NCI-H446 (cell line): Measurements from ENCODE around the gene DQX1.
A peak's percentile ranks its signal among the peaks of the same experiment; 100 is the strongest.

Source experiments
- DNase-seq, 2 experiments: peaks; one replicate each; lab custom pipeline; 2025; lab: John Stamatoyannopoulos, UW

The DQX1 gene

DNA sequence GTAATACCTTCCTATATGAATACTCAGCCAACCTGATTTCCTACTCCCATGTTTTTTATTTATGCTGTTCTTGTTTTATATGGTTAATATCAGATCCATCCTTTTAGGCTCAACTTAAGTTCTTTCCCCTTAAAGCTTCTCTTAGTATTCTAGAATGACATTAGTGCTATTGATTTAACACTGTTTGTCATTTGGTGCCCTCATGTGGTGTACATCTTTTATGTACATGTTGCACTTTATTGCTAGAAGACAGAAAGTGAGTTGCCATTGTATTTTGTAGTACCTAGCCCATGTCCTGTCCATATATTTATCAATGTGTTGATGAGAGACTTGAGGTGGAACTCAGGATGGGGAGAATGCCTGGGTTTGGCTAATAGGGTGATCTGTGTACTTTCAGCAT is 6.2 kb upstream of the DQX1 start:
- DNase-seq = peak in 1 of 2 experiments; percentile 26

DNA sequence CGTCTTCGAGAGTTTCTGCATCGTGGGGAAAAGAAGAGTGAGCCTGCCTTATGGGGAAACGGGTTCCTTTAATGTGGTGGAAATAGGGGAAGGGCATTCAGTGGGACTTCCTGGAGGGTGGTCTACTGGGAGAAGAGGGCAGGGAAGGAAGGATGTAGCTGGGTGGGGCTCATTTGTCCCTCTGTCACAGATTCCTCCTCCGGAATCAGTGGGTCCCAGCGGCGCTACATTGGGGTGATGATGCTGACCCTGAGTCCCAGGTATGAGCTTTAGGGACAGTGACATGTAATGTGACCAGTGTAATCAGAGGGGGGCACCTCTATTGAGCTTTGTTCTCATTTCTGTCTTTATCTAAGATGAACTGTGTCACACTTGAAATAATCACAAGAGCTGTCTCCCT is 5.6 kb upstream of the DQX1 start:
- no peak for DNase-seq

DNA sequence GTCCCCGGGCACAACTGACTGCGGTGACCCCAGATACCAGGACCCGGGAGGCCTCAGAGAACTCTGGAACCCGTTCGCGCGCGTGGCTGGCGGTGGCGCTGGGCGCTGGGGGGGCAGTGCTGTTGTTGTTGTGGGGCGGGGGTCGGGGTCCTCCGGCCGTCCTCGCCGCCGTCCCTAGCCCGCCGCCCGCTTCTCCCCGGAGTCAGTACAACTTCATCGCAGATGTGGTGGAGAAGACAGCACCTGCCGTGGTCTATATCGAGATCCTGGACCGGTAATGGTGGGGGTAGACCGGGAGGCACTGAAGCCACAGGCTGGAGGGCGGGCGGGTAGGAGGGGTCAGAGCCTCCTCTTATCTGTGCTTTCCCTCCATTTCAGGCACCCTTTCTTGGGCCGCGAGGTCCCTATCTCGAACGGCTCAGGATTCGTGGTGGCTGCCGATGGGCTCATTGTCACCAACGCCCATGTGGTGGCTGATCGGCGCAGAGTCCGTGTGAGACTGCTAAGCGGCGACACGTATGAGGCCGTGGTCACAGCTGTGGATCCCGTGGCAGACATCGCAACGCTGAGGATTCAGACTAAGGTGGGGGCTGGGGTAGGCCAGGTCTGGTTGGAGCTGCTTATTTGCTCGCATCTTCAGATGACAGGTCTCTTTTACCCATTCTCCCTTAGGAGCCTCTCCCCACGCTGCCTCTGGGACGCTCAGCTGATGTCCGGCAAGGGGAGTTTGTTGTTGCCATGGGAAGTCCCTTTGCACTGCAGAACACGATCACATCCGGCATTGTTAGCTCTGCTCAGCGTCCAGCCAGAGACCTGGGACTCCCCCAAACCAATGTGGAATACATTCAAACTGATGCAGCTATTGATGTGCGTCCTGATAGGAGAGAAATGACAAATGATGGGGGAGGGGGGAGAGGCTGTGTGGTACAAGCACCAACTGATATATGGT is 4.5 kb upstream of the DQX1 start:
- peak in 1 of 2 experiments; percentile 29 for DNase-seq

DNA sequence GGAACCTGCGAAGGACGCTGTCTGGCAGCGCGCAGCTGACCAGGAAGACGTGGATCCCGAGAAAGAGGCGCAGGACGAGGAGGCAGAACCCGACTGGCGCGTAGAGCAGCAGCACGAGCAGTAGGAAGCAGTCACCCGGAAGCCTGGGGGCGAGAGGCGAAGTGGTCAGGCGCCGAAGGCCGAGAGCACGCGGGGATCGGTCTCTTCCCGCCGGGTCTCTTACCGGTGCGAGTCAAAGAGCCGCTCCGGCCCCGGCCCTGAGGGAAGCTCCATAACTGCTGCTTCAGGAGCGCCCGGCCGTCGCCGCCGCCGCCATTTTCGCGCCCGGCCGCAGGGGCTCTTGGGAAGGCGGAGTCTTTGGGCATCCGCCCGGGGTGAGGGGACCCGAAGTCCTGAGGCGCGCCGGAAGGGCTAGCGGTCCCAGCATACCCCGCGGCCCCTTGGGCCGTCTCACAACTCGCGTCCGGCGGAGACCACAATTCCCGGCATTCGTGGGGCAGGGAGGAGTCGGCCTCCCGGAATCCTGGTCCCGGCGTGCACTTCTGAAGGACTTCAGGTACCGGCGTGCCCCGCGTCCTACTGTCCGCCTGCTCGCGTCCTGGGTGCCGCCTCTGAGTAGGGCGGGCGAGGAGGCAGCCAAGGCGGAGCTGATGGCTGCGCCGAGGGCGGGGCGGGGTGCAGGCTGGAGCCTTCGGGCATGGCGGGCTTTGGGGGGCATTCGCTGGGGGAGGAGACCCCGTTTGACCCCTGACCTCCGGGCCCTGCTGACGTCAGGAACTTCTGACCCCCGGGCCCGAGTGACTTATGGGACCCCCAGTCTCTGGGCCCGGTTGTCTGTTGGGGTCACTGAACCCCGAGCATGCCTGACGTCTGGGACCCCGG is 3.6 kb upstream of the DQX1 start, which contains the start of the genes AUP1 and HTRA2:
TSS of gene AUP1 (minus strand) at position 350 of the 882 bp plus-strand sequence. CDS start at position 273, 77 bp downstream.
TSS of gene HTRA2 (plus strand) at position 577 of the 882 bp plus-strand sequence. CDS start at position 651, 74 bp downstream.
- DNase-seq = peak; percentile 95 to 99

DNA sequence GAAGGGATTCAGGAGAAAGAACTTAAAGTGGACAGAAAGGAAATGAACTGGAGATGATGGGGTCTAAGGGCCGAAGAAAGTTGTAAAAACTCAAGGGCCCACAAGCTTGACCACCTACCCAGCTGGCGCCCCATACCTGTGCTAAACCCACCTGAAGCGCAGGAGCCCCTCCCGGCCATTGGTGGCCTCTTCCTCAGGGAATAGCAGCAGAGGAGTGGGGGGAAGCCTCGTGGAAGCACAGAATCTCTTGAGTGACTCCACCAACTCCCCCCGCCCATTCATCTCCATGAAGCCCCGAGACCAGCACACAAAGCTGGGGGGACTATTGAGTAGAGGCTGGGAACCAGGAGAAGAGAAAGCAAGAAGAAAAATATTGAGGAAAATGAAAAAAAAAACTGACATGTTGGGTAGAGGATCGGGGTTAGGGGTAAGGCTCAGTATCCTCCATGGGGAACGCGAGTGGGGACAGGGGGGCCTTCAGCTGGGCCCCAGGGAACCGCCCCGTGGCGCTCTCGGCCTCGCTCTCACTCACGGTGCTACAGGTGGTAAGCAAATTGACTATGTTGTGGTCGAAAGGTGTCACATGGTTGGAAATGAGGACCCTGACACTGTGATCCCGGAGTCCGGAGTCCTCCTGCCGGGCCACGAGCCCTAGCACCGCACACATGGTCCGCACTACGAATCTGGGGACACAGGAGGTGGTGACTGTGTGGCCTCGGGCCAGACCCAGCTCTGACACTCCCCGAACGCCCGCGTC is 2.7 kb upstream of the DQX1 start:
- DNase-seq = no peak

DNA sequence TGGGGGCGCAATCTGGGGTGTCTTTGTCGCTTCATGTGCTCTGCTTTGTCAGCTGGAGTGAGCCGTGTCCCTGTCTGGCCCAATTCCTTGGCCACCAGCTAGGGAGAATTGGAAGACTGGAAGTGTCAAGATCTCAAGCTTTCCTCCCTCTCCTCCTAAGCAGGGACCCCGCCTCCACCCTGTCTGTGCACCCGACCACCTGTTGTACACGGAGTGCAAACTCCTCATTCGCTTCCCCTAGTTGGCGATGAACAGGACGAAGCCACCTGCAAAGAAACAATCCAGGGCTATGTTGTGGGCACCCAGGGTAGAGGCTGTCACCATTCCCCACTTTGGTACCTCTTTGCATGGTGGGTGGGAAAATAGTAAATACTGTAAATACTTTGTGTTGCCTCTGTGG is 1.7 kb upstream of the DQX1 start:
- no peak for DNase-seq

DNA sequence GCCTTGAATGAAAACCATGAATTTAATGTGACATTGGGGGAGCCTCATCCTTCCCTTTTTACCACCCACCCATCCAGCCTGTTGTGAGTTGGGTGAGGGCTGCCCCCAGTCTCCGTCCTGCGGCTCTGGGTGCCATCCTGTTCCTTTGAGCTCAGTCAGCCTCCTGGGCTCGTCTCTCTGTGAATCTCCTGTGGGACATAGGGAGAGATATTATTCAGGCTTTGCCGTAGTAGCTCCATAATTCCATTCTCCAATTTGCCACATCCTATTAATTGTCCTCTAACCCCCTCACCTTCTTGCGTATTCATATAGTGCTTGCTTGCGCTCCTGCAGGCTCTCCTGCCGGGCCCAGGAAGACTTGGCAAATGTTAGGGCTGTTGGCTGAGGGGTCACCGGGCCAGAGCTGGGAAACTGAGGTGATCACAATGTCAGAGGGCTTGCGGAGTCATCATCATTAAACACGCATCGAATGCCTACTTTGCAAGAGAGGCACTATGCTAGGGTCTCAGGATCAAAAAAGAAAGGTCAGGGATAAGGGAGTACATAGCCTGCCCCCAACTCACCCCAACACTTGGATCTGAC is 709 bp upstream of the DQX1 start:
- no peak for DNase-seq

DNA sequence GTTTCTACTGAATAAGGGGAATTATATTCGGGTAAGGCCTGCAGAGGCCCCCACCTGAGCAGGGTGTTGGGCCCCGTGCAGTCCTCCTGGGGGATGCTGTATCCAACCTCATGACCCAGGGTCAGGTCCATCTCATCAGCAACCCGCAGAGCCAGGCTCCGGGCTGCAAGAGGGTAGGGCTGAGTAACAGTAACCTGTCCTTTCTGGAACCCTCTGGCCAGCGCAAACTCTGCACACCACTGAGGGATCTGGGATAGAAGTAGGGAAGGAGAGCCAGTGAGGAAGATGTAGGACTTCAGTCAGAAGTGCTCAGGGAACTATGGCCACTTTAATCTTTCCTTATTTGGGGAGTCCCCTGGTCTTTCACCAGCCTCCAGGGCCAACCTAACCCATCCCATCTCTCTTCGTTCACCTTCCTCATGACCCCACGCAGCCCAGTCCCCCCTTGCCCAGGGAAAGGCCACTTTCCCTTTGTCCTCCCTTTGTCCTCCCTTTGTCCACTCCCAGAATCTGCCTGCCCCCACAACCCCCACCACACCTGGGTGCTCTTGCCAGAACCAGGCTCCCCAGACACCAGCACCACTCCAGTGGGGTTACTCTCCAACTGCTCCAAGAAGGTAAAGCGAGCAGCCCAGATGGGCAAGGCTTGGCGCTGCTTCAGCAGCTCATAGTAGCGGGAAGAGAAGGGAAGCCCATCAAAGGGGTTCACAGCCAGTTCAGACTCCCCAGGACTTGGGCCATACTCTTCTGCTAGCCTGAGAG is 895 bp downstream of the DQX1 start:
- no peak for DNase-seq

DNA sequence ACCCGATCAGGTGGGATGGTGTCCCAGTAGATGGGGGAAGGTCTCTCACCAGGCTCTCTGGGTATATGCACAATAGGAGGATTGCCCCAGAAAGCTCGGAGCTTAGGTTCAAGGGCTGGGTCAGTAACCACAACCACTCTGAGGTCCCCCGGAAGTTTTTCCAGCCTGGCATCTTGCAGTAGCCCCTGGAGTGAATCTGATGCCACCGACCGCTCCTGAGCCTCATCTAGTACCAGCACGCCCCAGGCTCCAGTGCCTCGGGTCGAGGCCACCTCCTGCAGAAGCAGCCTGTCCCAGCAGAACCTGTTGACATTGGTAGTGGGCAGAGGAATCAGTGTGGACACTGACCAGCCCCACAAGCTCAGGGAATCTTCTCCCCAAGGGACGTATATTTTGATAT is 2.0 kb downstream of the DQX1 start:
- no peak for DNase-seq

DNA sequence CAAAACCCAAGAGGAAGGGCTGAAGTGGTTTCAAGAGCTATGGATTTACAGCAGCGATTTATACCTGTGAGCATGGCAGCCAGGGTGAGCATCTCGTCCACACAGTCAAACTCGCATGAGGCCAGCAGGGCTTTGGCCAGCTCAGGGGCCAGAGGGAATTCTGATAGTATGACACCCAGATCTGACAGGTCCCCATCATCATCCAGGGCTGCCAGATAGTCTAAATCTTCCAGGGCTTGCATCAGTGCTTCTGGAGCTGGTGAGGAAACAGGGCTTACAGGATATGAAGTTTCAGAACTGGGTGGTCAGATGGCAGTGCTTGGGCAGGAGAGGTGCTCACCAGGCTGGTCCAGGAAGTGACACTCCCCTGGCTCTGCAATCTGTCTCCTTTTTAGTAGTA is 3.5 kb downstream of the DQX1 start:
- DNase-seq = no peak

DNA sequence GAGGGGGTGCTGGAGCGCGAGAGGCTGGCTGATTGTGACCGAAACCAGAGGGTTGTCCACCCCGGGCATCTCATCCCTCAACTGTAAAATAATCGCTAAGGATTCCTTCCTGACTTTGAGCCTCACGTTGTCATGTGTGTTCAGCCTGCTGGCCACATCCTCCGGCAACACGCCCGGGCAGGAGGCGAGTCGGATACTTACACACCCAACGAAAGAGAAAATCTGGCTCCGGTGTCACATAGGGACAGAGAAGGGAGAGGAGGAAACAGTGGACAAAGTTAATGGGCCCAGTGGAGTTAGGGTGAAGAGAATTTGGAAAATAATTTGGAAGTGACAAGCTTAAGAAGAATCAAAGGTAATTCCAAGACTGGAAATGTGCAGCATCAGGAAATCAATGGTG is 9.4 kb downstream of the DQX1 start:
- no peak for DNase-seq

DNA sequence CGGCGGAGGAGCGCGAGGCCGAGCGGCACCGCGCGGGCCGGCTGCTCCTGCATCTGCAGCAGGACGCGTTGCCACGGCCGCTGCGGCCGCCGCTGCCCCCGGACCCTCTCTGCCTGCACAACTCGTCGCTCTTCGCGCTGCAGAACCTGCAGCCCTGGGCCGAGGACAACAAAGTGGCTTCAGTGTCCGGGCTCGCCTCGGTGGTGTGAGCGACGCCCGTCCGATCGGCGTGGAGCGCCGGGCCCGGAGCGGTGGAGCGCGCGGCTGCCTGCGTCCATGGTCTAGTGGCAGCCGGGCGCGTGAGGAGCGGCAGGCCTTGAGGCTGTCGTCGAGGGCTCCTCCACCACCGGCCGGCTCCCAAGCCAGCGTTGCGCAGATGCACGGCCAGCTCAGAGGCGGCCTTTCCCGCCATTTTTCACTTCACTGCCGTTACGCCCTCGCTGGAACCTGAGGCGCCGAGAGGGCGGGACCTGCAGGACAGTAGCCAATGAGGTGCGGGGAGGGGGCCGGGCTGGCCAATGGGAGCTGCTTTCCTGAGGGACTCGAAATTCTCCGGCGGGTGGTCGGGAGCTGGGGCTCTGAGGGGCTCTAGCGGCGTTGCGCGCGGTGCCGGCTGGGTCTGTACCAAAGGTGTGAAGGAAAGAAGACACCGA is 9.9 kb downstream of the DQX1 start:
- no peak for DNase-seq

DNA sequence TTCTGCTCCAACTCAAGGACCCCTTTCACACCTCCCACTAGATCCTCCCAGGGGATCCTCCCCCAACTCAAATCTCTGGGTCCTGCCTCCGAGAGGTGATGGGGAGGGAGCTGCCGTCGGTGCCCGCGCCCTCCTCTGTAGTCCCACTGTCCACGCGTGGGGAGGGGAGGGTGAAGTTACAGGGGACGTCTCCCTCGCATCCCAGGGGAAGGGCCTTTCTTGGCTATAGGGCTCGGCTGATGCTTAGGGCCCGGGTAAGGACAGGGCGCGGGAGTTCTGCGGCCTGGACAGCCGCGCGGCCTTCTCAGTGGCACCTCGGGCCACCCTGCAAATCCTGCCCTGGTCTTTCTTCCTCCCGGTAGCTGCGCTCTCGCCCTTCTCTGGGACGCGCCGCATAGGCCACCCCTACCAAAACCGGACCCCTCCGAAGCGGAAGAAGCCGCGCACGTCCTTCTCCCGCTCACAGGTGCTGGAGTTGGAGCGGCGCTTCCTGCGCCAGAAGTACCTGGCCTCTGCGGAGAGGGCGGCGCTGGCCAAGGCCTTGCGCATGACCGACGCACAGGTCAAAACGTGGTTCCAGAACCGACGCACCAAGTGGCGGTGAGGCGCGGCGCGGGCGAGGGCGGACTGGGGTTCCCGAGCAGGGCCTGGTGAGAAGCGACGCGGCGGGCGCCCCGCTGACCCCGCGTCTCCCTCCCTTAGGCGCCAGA is 10.6 kb downstream of the DQX1 start:
- no peak for DNase-seq

DNA sequence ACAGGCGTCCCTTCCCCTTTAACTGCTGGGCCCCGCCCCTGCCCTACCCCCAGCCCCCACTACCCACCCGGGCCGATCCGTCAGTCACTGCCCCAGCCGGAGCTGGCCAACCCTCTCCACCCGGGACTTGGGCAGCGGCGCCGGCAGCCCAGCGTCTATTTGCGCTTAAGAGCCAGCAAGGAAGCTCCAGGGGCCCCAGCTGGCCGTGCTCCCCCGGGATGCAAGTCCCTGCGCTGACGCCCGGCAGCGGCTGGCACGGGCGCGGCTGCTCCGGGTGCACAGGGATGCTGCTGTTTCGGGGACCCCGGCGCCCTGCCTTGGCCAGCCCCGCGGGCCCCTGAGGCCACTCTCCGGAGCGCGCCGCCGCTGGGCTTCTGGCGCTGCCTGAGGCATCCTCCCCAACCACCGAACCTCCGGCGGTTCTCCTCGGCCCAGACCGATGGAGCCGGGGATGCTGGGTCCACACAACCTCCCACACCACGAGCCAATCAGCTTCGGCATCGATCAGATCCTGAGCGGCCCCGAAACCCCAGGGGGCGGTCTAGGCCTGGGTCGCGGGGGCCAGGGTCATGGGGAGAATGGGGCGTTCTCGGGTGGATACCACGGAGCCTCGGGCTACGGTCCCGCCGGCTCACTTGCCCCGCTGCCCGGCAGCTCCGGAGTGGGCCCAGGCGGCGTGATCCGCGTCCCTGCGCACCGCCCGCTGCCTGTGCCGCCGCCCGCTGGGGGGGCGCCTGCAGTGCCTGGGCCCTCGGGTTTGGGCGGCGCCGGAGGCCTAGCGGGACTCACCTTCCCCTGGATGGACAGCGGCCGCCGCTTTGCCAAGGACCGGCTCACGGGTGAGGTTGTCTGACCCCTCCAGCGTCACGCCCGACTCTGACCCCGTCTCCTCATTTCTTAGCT is 11.4 kb downstream of the DQX1 start, which contains the start of gene TLX2:
TSS of gene TLX2 (plus strand) at position 83 of the 903 bp plus-strand sequence. CDS start at position 440, 357 bp downstream.
- no peak for DNase-seq

DNA sequence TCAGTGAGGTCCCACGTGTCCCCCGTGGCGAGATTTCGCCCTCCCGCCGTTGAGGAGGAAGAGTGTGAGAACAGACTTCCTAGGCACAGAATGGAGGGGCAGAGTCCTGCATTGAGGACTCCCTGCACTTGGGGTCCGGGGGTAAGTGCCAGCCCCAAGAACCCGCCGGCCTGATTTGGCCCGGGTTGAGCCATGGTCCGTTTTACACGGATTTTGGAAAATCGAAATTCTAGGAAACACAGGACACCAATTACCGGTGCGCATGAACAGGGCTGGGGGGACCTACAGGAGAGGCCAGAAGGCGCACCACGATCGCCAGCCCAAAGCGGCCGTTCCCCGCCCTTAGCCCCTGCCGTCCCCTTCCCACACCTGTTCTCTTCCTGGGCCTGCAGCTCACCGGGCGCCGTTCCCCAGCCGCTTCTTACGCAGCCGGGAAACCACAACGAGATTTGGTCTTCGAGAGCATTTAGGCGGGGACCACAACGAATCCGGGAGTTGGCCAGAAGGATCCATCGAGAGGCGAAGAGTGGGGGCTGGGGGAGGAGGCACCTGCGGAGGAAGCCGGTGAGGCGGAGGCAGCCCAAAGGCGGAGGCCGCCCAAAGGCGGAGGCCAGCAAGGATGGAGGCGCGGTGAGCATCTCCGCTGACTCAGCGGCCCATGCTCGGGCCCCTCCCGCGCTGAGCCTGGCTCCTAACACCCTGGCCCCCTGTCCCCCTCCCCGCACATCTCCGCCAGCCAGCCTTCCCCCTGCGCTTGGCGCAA is 12.2 kb downstream of the DQX1 start:
- DNase-seq = no peak

DNA sequence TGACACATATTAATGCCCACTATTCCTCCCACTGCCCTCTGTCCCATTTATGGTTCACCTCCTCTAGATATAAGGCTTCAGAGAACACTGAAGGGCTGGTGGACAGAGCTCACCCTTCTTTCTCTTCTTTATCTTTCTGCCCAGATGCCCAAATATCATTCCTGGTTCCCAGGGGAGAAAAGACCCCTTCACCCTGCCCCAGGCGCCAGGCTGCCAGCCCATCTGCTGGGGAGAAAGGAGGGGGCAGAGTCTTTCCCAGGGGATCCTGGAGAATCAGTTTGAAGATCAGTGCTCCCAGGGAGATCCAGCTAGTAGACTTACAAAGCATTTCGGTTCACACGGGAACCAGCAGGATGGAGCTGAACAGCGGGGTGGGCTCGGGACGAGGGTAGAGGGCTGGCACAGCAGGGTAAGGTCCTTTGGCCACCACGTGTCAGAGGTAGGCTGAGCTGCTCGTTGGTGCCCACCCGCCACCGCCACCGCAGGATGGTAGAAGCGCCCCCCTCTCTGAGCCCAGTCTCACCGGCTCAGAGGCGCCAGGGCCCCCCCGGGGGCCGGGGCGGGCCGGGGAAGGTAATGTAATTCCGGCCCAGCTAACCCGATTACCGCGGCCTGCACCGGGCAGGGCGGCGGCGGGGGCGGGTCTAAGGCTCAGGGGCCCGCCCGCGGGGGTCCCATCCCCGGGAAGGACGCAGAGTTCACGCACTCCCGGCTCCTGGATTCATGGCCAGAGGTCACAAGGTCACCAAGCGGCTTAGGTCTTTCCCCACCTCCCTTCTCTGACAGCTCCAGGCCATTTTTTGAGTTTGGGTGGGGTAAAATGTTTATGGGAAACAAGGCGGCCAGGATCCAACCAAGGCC is 13.1 kb downstream of the DQX1 start:
- DNase-seq = no peak
